ENCODE measurements around the gene SLC12A7.
"Not testable (repeated sequence)": the region's sequence is repeated elsewhere in the genome, so short reads cannot be mapped to it uniquely, and the experiment has no call there.

The SLC12A7 gene

GRCh38 chr5:1028481-1029281 is 83.2 kb downstream of the SLC12A7 start:
- no peaks in the 10 kb centered on the region for H3K36me3 ChIP-seq (ENCODE audit: control insufficient read depth, low read depth, low read length)
- H3K9ac ChIP-seq (ENCODE audit: low read length) = no peak overlapping the region
- H3K27me3 ChIP-seq (ENCODE audit: control insufficient read depth, insufficient read depth, low read length) = no peaks in the 10 kb centered on the region
- no peak overlapping the region for H3K27ac ChIP-seq (ENCODE audit: low read length)
- no peaks in the 10 kb centered on the region for H3K9me3 ChIP-seq (ENCODE audit: control insufficient read depth, low read depth, low read length)
- H3K4me3 ChIP-seq (ENCODE audit: low read length) = no peak overlapping the region
- no peaks in the 10 kb centered on the region for H3K4me1 ChIP-seq (ENCODE audit: control insufficient read depth, low read depth, low read length)

- Histone ChIP-seq H3K9ac (ENCODE audit: low read length) (no peak overlapping the region), H3K27ac (ENCODE audit: low read length) (no peak overlapping the region)
Observed at GRCh38 chr5:1027631-1028441, 84.0 kb downstream of the SLC12A7 start.

DNA sequence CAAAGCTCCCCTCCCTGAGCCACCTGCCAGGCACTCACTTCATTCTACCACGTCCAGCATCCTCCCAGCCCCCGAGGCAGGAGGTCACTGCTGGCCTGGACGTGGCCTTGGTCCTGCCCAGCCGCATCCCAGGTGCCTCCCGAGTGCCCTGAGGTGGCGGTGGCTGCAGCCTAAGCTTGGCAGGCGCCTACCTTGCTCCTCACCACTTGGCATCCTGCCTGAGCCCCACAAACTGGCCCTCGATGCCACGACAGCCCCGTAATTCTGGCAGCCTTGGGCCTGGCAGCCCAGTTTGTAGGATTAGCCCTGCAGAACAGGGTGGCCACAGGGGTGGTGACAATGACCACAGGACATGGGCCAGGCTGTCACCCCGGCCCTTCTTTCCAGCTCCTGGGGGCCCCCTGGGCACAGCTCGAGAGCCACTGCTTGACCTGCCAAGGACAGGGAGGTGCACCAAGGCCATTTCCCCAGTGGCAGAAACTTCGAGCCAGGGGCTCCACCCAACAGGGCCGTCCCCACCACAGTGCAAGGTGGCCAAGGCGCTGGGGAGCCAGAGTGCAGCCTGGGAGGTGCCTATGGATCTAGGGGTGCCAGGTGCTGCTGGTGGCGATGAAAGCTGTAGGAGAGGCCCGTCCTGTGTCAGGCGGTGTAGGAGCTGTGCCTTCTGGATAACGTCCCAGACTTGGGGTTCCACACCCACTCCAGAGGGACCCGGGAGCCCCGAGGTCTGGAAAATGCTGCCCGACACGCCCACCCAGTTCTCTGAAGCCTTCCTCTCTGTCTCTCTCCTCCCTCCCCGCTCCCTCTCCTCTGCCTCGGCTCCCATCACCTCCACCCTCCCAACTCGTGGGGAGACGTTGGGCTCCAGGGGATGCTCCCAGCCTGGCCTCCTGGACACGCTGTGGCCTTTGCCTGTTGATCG is 84.9 kb downstream of the SLC12A7 start:
- Histone ChIP-seq H3K27ac (ENCODE audit: low read length) (no peak overlapping the region), H3K4me3 (ENCODE audit: low read length) (no peak overlapping the region), H3K9ac (ENCODE audit: low read length) (no peak overlapping the region), H3K36me3 (ENCODE audit: control insufficient read depth, low read depth, low read length) (no peaks in the 10 kb centered on the region), H3K4me1 (ENCODE audit: control insufficient read depth, low read depth, low read length) (no peaks in the 10 kb centered on the region), H3K27me3 (ENCODE audit: control insufficient read depth, insufficient read depth, low read length) (no peaks in the 10 kb centered on the region), H3K9me3 (ENCODE audit: control insufficient read depth, low read depth, low read length) (no peaks in the 10 kb centered on the region)

More at GRCh38 chr5:1027631-1028441, 84.0 kb downstream of the SLC12A7 start:
- Histone ChIP-seq H3K36me3 (ENCODE audit: control insufficient read depth, low read depth, low read length) (no peaks in the 10 kb centered on the region), H3K9me3 (ENCODE audit: control insufficient read depth, low read depth, low read length) (no peaks in the 10 kb centered on the region), H3K4me1 (ENCODE audit: control insufficient read depth, low read depth, low read length) (no peaks in the 10 kb centered on the region), H3K4me3 (ENCODE audit: low read length) (no peak overlapping the region), H3K27me3 (ENCODE audit: control insufficient read depth, insufficient read depth, low read length) (no peaks in the 10 kb centered on the region)

- not testable (repeated sequence) for H3K9ac ChIP-seq (ENCODE audit: low read length); H3K9me3 ChIP-seq (ENCODE audit: control insufficient read depth, low read depth, low read length); H3K27ac ChIP-seq (ENCODE audit: low read length); H3K4me1 ChIP-seq (ENCODE audit: control insufficient read depth, low read depth, low read length); H3K27me3 ChIP-seq (ENCODE audit: control insufficient read depth, insufficient read depth, low read length); H3K36me3 ChIP-seq (ENCODE audit: control insufficient read depth, low read depth, low read length); H3K4me3 ChIP-seq (ENCODE audit: low read length)
Observed at GRCh38 chr5:1021969-1022336, 89.9 kb downstream of the SLC12A7 start.

GRCh38 chr5:1021136-1021968 is 90.5 kb downstream of the SLC12A7 start:
- no peak overlapping the region for H3K27ac ChIP-seq (ENCODE audit: low read length)
- H3K4me3 ChIP-seq (ENCODE audit: low read length) = no peak overlapping the region
- no peak overlapping the region for H3K9ac ChIP-seq (ENCODE audit: low read length)

DNA sequence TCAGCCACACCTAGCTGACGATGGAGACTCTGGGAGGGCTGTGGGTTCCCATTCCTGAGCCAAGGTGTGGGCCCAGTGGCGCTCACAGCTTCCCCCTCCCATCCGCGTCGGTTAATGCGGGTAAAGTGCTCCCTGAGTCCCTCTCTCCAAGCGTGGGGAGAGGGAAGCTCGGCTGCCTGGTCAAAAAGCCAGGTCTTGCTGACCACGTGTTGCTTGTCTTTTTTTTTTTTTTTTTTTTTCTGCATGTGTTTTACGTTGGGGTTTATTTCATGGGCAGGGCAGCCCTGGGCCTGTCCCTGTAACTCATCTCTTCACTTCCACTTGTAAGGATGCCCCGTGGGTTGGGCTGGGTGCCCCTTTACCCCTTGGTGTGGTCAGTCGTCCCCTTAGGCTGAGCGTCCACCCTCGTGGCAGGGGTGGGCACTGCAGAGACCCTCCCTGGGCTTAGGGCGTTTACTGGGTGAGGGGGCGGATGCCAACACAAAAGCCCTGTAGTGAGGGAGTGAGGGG is 91.4 kb downstream of the SLC12A7 start:
- Histone ChIP-seq H3K4me1 (ENCODE audit: control insufficient read depth, low read depth, low read length) (peaks cover 4% of the 10 kb centered on the region), H3K4me3 (ENCODE audit: low read length) (no peak overlapping the region), H3K36me3 (ENCODE audit: control insufficient read depth, low read depth, low read length) (no peaks in the 10 kb centered on the region), H3K9me3 (ENCODE audit: control insufficient read depth, low read depth, low read length) (no peaks in the 10 kb centered on the region), H3K27me3 (ENCODE audit: control insufficient read depth, insufficient read depth, low read length) (no peaks in the 10 kb centered on the region), H3K27ac (ENCODE audit: low read length) (no peak overlapping the region), H3K9ac (ENCODE audit: low read length) (no peak overlapping the region)

More at GRCh38 chr5:1021136-1021968, 90.5 kb downstream of the SLC12A7 start:
- no peaks in the 10 kb centered on the region for H3K36me3 ChIP-seq (ENCODE audit: control insufficient read depth, low read depth, low read length)
- H3K9me3 ChIP-seq (ENCODE audit: control insufficient read depth, low read depth, low read length) = no peaks in the 10 kb centered on the region
- peaks cover 4% of the 10 kb centered on the region for H3K4me1 ChIP-seq (ENCODE audit: control insufficient read depth, low read depth, low read length)
- H3K27me3 ChIP-seq (ENCODE audit: control insufficient read depth, insufficient read depth, low read length) = no peaks in the 10 kb centered on the region

DNA sequence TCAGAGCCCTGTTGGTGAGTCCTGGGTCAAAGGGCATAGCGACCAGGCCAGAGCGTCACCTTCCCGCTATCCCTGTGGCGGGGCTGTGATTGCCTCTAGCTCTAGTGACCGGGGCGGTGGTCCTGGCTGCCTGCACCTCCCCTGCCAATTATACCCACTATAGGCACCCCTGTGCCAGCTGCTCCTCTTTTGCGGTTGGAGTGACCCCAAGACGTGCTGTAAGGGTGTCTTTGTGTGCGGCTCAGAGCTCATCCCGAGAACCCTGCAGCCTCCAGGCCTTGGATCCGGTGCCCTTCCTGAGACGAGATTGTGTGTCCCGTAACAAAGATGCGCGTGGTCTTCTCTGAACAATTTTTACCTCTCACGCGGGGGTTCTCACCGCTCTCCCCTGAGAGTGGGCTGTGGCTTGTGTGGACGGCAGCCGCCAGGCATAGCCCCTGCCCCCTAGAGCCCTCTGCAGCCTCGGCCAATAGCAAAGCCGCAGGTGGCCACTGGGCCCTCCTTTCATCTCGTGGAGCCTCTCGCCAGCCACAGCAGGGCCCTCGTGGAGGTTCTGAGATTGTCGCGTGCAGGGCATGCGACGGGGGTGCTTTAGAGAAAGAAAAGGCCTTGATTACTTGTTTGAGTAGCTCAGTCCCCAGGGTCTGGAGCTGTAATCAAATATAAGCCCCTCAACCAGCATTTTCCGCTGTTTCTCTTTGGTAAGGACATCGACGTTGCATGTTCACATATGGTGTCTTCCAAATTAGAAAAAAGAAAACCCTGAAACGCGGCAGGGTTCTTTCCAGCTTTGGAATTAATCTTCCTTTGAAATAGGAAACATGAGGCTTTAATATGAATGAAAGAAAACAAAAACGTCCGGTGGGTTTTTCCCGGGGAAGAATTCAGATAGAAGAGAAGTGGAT is 92.6 kb downstream of the SLC12A7 start:
- no peak overlapping the region for H3K4me3 ChIP-seq (ENCODE audit: low read length)

GRCh38 chr5:1018596-1018995 is 93.3 kb downstream of the SLC12A7 start:
- H3K9ac ChIP-seq (ENCODE audit: low read length) = no peak overlapping the region
- no peaks in the 10 kb centered on the region for H3K27me3 ChIP-seq (ENCODE audit: control insufficient read depth, insufficient read depth, low read length)
- H3K27ac ChIP-seq (ENCODE audit: low read length) = no peak overlapping the region

More for the DNA sequence above, 92.6 kb downstream of the SLC12A7 start:
- Histone ChIP-seq H3K27ac (ENCODE audit: low read length) (no peak overlapping the region), H3K36me3 (ENCODE audit: control insufficient read depth, low read depth, low read length) (no peaks in the 10 kb centered on the region), H3K27me3 (ENCODE audit: control insufficient read depth, insufficient read depth, low read length) (no peaks in the 10 kb centered on the region), H3K9me3 (ENCODE audit: control insufficient read depth, low read depth, low read length) (no peaks in the 10 kb centered on the region), H3K9ac (ENCODE audit: low read length) (no peak overlapping the region), H3K4me1 (ENCODE audit: control insufficient read depth, low read depth, low read length) (peaks cover 4% of the 10 kb centered on the region)

GRCh38 chr5:1017691-1018455 is 94.0 kb downstream of the SLC12A7 start:
- Histone ChIP-seq H3K4me3 (ENCODE audit: low read length) (no peak overlapping the region), H3K4me1 (ENCODE audit: control insufficient read depth, low read depth, low read length) (peaks cover 4% of the 10 kb centered on the region), H3K9ac (ENCODE audit: low read length) (no peak overlapping the region), H3K36me3 (ENCODE audit: control insufficient read depth, low read depth, low read length) (no peaks in the 10 kb centered on the region), H3K9me3 (ENCODE audit: control insufficient read depth, low read depth, low read length) (no peaks in the 10 kb centered on the region), H3K27ac (ENCODE audit: low read length) (no peak overlapping the region), H3K27me3 (ENCODE audit: control insufficient read depth, insufficient read depth, low read length) (no peaks in the 10 kb centered on the region)

More at GRCh38 chr5:1018596-1018995, 93.3 kb downstream of the SLC12A7 start:
- Histone ChIP-seq H3K36me3 (ENCODE audit: control insufficient read depth, low read depth, low read length) (no peaks in the 10 kb centered on the region), H3K4me3 (ENCODE audit: low read length) (no peak overlapping the region), H3K4me1 (ENCODE audit: control insufficient read depth, low read depth, low read length) (peaks cover 4% of the 10 kb centered on the region), H3K9me3 (ENCODE audit: control insufficient read depth, low read depth, low read length) (no peaks in the 10 kb centered on the region)

Data from iPS-18a (cell line).